OCI-LY1 (cell line): Measurements from ENCODE around the gene SCNN1B.

Source experiments
- H2AFZ ChIP-seq: fragments of 200-600 bp; sonication (generic), shearing (Covaris generic); 2 replicates; pipeline ENCODE4 v1.6.0; 2014; ENCODE audit warnings: antibody characterized with exemption, mild to moderate bottlenecking, low read length
- H3F3A ChIP-seq: fragments of 200-600 bp; sonication (generic), shearing (Covaris generic); 2 replicates; pipeline ENCODE4 v1.6.0; 2014; ENCODE audit warnings: mild to moderate bottlenecking, antibody characterized with exemption, low read length, moderate library complexity; ENCODE audit not compliant: insufficient read depth
- H3K27ac ChIP-seq: fragments of 200-600 bp; sonication (generic); 2 replicates; pipeline ENCODE4 v1.5.1; 2014; ENCODE audit warnings: low read length, mixed run types, mild to moderate bottlenecking, low read depth; ENCODE audit not compliant: poor library complexity, severe bottlenecking
- H3K27me3 ChIP-seq: fragments of 200-600 bp; sonication (generic); 2 replicates; pipeline ENCODE4 v1.6.0; 2014; ENCODE audit warnings: antibody characterized with exemption, mild to moderate bottlenecking, low read length, moderate library complexity; ENCODE audit not compliant: insufficient read depth
- H3K36me3 ChIP-seq: fragments of 200-600 bp; sonication (generic); 2 replicates; pipeline ENCODE4 v1.6.1; 2014; ENCODE audit warnings: mild to moderate bottlenecking, antibody characterized with exemption, low read length, moderate library complexity, mixed read lengths; ENCODE audit not compliant: insufficient read depth
- H3K4me1 ChIP-seq: fragments of 200-600 bp; sonication (generic); 2 replicates; pipeline ENCODE4 v1.5.1; 2014; ENCODE audit warnings: mild to moderate bottlenecking, low read length, moderate library complexity; ENCODE audit not compliant: insufficient read depth, severe bottlenecking
- H3K4me2 ChIP-seq: fragments of 200-600 bp; sonication (generic), shearing (Covaris generic); 2 replicates; pipeline ENCODE4 v1.6.1; 2014; ENCODE audit warnings: low read length
- H3K4me3 ChIP-seq: fragments of 200-600 bp; sonication (generic); 2 replicates; pipeline ENCODE4 v1.5.1; 2014; ENCODE audit warnings: low read length, low read depth, mild to moderate bottlenecking, mixed read lengths; ENCODE audit not compliant: poor library complexity, severe bottlenecking
- H3K79me2 ChIP-seq: fragments of 200-600 bp; shearing (Covaris generic); 2 replicates; pipeline ENCODE4 v1.6.1; 2016; ENCODE audit warnings: mixed run types, low read length, mixed read lengths; ENCODE audit not compliant: insufficient read depth
- H3K9ac ChIP-seq: fragments of 200-600 bp; sonication (generic), shearing (Covaris generic); 2 replicates; pipeline ENCODE4 v1.6.1; 2014; ENCODE audit warnings: mild to moderate bottlenecking, low read length, mixed read lengths
- H3K9me2 ChIP-seq: fragments of 200-600 bp; sonication (generic), shearing (Covaris generic); 2 replicates; pipeline ENCODE4 v1.6.1; 2014; ENCODE audit warnings: low read depth, mild to moderate bottlenecking, low read length, mixed read lengths
- H3K9me3 ChIP-seq: fragments of 200-600 bp; shearing (Covaris generic); 2 replicates; pipeline ENCODE4 v1.6.1; 2014; ENCODE audit warnings: low read length, mixed read lengths
- H4K20me1 ChIP-seq: fragments of 200-600 bp; sonication (generic), shearing (Covaris generic); 2 replicates; pipeline ENCODE4 v1.6.0; 2016; ENCODE audit warnings: mild to moderate bottlenecking, low read length; ENCODE audit not compliant: insufficient read depth
- EZH2 ChIP-seq: fragments of 200-600 bp; sonication (generic), shearing (Covaris generic); IDR thresholded peaks from 2 replicates; pipeline ENCODE4 v1.8.0; 2017; ENCODE audit warnings: borderline replicate concordance, mixed run types, mild to moderate bottlenecking, antibody characterized with exemption, low read length, moderate library complexity, mixed read lengths
- TF ChIP-seq, protein P1 (sequence below): fragments of 200-600 bp; sonication (generic), shearing (Covaris generic); IDR thresholded peaks from 2 replicates; pipeline ENCODE4 v1.5.1; 2017; ENCODE audit warnings: mild to moderate bottlenecking, antibody characterized with exemption, low read length, moderate library complexity, mixed read lengths

SCNN1B gene

GRCh38 chr16:23373436-23374219 is 71.5 kb downstream of the SCNN1B start:
- Histone ChIP-seq H2AFZ (no peak overlapping the region), H3K27ac (no peak overlapping the region), H3K9me3 (no peaks in the 10 kb centered on the region), H3K36me3 (no peaks in the 10 kb centered on the region), H3K79me2 (no peaks in the 10 kb centered on the region), H3K4me3 (no peak overlapping the region), H3K27me3 (no peaks in the 10 kb centered on the region), H3F3A (no peaks in the 10 kb centered on the region), H3K9ac (no peak overlapping the region), H3K4me1 (no peaks in the 10 kb centered on the region), H3K9me2 (no peaks in the 10 kb centered on the region), H3K4me2 (no peak overlapping the region), H4K20me1 (no peaks in the 10 kb centered on the region)
- TF ChIP-seq EZH2 = no peak
- TF ChIP-seq, protein P1, sequence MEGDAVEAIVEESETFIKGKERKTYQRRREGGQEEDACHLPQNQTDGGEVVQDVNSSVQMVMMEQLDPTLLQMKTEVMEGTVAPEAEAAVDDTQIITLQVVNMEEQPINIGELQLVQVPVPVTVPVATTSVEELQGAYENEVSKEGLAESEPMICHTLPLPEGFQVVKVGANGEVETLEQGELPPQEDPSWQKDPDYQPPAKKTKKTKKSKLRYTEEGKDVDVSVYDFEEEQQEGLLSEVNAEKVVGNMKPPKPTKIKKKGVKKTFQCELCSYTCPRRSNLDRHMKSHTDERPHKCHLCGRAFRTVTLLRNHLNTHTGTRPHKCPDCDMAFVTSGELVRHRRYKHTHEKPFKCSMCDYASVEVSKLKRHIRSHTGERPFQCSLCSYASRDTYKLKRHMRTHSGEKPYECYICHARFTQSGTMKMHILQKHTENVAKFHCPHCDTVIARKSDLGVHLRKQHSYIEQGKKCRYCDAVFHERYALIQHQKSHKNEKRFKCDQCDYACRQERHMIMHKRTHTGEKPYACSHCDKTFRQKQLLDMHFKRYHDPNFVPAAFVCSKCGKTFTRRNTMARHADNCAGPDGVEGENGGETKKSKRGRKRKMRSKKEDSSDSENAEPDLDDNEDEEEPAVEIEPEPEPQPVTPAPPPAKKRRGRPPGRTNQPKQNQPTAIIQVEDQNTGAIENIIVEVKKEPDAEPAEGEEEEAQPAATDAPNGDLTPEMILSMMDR = no peak

- Histone ChIP-seq H3F3A (no peaks in the 10 kb centered on the region), H2AFZ (no peak overlapping the region), H3K79me2 (no peaks in the 10 kb centered on the region), H3K4me2 (no peak overlapping the region), H4K20me1 (no peaks in the 10 kb centered on the region), H3K9me3 (no peaks in the 10 kb centered on the region), H3K4me1 (no peaks in the 10 kb centered on the region), H3K4me3 (no peak overlapping the region), H3K27me3 (no peaks in the 10 kb centered on the region), H3K36me3 (no peaks in the 10 kb centered on the region), H3K9me2 (no peaks in the 10 kb centered on the region), H3K27ac (no peak overlapping the region), H3K9ac (no peak overlapping the region)
- TF ChIP-seq, protein P1 = no peak
Observed at GRCh38 chr16:23374721-23375510, 72.8 kb downstream of the SCNN1B start.

DNA sequence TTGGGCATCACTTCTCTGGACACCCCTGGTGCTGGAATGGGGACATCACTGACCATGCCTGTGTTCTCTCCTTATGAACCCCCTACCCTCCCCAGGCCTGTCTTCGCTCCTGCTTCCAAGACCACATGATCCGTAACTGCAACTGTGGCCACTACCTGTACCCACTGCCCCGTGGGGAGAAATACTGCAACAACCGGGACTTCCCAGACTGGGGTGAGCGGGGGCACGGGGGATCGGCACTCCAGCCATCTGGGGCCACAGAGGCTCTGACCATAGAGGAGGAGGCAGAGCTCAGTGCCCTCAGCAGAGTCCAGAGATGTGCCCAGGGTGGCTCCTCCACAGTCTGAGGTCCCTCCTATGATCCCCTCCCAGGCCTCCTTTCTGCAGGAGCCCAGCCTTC is 73.5 kb downstream of the SCNN1B start:
- no peak overlapping the region for H3K4me3 ChIP-seq
- no peak for TF ChIP-seq EZH2
- TF ChIP-seq, protein P1 = no peak
- H3K4me2 ChIP-seq = no peak overlapping the region
- H2AFZ ChIP-seq = no peak overlapping the region
- H3K9me3 ChIP-seq = no peaks in the 10 kb centered on the region
- H3K36me3 ChIP-seq = no peaks in the 10 kb centered on the region
- no peaks in the 10 kb centered on the region for H3K4me1 ChIP-seq
- no peak overlapping the region for H3K27ac ChIP-seq
- no peaks in the 10 kb centered on the region for H3K9me2 ChIP-seq
- no peaks in the 10 kb centered on the region for H4K20me1 ChIP-seq
- H3K9ac ChIP-seq = no peak overlapping the region
- no peaks in the 10 kb centered on the region for H3F3A ChIP-seq
- H3K27me3 ChIP-seq = no peaks in the 10 kb centered on the region
- no peaks in the 10 kb centered on the region for H3K79me2 ChIP-seq
